Inflammatory macrophage treated with lipopolysaccharide for 1 hour (primary cell): ENCODE measurements around the gene RPL29.
A peak's percentile ranks its signal among the peaks of the same experiment; 100 is the strongest.
"Not testable (repeated sequence)": the region's sequence is repeated elsewhere in the genome, so short reads cannot be mapped to it uniquely, and the experiment has no call there.

ENCODE experiments used
- DNase-seq, 2 donors: peaks; one replicate each; pipeline ENCODE4 v3.0.0-alpha.2; 2020 to 2022

RPL29 gene

DNA sequence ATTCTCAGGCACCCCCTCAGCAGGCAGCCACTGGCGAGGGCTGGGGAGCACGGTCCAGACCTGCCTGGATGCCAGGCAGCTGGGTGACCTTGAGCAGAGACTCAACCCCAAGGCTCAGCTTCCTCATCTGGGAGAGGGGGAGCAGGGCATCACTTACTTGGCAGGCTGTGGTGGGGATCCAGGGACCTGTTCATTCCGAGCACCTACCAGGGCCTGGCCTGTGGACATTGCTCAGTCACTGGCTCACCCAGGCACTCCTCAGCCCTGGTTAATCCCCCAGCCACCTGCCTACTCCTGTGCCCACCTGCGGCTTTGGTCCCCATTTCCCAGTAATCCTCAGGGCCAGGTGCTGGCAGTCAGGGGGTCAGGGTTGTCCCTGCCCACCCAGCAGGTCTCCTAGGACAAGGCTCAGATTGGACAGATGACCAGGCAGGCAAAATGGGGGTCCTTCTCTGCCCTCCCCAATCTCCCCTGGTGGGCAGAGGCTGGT lies 9.3 kb upstream of the RPL29 start:
- DNase-seq = no peak

- DNase-seq = no peak
Measured at GRCh38 chr3:52004163-52004787, 8.6 kb upstream of the RPL29 start.

DNA sequence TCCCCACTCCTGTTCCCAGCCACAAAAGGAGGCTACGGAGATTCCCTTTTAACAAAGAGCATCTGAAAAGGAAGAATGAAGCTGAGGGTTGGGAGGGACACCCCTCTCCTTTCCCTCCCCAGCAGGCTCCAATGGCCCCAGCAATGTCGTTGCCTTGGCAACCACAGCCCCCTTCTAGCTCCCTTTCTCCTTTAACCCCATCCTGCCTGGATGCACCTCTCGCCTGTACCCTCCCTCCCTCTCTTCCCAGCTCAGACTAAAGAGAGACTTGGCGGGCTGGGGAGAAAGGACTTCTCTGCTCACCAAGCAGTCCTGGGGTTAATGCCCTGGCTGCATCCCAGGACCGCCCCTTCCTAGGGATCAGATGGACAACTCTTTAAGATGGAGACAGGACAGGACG lies 7.1 kb upstream of the RPL29 start:
- DNase-seq = no peak

- DNase-seq = peak in 1 of 2 donors; percentile 70
Measured at GRCh38 chr3:52001443-52001974, 5.8 kb upstream of the RPL29 start.

DNA sequence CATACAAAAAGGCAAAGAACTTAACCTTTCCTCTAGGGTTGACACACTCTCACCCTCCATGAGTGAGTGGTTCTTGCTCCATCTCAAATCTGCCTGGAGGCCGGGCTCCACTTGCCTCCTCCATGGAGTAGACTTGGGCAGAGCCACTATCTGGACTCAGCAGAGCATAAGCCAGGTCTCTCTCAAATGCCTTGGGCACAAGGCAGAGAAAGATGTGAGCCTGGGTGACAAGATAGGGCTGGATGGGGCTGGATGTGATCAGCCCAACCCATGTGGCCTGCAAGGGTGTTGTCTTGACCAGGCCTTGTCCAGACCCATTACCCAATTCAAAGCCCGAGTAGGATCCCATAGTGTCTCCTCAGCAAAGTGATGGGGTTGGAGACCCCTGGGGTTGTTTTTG lies 4.2 kb upstream of the RPL29 start:
- DNase-seq = no peak

GRCh38 chr3:51998774-51999173 lies 3.1 kb upstream of the RPL29 start:
- no peak for DNase-seq

GRCh38 chr3:51997935-51998596 lies 2.4 kb upstream of the RPL29 start:
- no peak for DNase-seq

DNA sequence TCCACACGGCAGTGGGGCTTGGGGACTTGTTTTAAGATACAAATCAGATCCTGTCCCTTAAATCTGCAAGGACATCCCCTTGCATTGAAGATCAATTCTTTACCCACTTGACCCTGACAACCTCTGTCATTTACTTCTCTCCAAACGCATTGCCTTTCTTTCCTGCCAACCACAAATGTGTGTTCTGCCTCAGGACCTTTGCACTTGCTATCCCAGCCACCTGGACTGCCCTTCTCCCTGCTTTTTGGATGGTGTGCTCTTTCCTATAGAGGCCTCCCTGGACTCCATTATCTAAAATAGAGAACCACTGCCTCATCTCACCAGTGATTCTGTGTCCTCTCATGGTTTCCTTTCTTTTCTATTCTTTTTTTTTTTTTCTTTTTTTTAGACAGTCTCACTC lies 1.5 kb upstream of the RPL29 start:
- no peak for DNase-seq

- no peak for DNase-seq
Measured at GRCh38 chr3:51994530-51994929, 1.2 kb downstream of the RPL29 start.

- not testable (repeated sequence) for DNase-seq
Measured at GRCh38 chr3:51993657-51994056, 2.0 kb downstream of the RPL29 start.

DNA sequence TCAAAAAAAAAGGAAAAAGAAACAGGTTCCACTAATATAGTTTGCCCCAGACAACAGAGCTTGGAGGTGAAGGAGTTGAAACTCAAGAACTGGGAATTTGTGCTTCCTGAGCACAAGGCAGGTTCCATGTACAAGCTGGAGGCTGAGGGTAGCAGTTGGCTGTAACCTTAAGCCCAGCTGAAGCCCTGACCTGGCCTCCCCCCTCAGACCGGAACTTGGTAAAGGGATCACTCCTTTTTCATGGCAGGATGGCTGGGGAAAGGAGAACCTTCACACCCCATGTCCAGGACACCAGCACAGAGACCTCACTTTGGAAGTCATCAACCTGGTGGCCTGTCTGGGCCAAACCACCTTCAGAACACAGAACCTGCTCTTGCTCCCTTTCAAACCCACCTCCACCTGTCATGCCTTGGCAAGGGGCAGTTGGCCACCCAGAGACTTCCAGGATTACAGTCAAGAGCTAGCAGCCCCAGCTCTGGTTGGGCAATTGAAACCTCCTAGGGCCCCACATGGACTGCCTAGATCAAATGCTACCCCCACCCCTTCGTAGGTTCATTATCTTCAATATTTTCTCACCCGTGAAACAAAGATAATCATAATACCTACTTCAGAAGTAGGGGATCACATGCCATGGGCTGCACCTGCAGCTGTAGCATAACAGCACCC lies 3.5 kb downstream of the RPL29 start:
- DNase-seq = no peak

- DNase-seq = not testable (repeated sequence)
Measured at GRCh38 chr3:51990501-51990971, 5.2 kb downstream of the RPL29 start.

DNA sequence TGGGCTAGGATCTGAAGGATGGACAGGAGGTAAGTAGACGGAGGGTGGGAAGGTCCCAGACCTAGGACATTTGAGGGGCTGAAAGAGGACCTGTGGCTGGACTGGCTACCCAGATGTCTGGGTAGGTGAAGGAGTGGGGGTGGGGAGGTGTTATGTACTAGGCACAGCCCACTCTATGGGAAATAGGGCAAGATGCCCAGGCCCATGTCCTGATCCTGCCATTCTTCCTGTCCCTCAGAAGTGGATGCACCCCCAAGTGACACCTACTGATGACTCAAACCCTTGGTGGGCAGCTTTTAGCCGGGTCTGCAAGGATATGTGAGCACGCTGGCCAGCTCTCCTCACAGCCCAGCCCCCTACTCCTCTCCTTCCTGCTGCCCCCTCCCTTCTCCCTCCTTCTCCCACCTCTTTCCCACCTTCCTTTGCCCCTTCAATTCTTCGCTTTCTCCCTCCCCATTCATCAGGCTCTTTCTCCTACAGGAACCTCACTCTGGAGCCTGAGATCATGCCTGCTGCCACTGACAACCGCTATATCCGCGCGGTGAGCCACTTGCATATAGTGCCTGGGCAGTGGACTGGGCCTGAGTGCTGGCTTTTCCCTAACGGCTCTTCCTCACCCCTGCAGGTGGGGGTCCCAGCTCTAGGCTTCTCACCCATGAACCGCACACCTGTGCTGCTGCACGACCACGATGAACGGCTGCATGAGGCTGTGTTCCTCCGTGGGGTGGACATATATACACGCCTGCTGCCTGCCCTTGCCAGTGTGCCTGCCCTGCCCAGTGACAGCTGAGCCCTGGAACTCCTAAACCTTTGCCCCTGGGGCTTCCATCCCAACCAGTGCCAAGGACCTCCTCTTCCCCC lies 7.2 kb downstream of the RPL29 start:
- no peak for DNase-seq

DNA sequence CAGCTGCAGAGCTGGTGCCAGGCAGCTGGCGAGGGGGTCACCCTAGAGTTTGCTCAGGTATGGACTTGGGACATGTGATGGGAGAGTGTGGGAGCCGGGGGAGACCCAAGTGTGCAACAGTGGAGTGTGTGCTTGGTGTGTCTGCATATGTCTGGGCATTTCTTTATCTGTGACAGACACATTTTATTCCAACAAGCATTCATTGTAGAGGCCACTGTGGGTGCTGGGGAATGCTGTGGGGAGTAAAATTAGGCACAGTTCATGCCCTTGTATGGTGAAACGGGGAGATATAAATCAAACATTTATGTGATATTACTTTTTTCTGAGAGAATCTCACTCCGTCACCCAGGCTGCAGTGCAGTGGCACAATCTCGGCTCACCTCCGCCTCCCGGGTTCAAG lies 8.1 kb downstream of the RPL29 start:
- DNase-seq = no peak

DNA sequence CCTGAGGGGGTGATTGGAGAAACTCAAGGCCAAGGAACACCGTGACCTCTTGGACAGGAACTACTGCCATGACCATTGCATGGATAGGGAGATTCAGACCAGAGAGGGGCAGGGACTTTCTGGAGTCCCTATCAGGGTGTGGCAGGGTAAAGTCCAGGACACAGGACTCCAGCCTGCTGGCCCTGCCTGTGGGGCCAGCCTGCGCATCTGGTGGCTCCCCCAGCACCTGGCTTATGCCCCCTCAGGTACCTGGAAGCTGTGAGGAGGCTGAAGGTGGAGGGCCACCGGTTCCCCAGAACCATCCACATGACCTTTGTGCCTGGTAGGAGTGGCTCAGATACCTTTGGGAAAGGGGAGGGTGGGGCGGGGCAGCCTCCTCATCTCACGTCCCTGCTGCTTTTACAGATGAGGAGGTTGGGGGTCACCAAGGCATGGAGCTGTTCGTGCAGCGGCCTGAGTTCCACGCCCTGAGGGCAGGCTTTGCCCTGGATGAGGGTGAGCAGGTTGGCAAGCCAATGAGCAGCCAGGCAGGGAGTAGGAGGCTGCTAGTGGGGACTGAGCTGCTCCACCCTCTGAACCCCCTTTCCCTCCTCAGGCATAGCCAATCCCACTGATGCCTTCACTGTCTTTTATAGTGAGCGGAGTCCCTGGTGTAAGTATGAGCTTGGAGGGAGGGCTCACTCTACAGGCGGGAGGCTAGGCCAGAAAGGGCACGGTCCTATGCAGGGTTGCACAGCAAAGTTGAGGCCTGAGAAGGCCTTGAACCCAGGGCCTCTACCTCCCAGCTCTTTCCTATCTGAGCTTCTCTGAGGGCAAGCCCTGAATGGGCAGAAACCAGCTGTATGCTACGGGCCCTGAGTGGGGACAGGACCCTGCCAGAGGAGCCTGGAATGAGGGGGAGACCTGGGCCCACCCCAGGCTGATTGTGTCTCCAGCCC lies 9.4 kb downstream of the RPL29 start:
- no peak for DNase-seq

GRCh38 chr3:51985063-51985462 lies 10.6 kb downstream of the RPL29 start:
- DNase-seq = no peak

GRCh38 chr3:51984269-51984647 lies 11.4 kb downstream of the RPL29 start:
- DNase-seq = no peak

- DNase-seq = no peak
Measured at GRCh38 chr3:51983578-51984268, 12.0 kb downstream of the RPL29 start.

- DNase-seq = peak; percentile 84 to 87
Measured at GRCh38 chr3:51982838-51983577, 12.7 kb downstream of the RPL29 start, which contains the start of gene ACY1. Gene ACY1, plus strand, starts transcription at chr3:51983535. Its CDS starts 530 bp downstream, at chr3:51984065.

- DNase-seq = no peak
Measured at GRCh38 chr3:51982352-51982837, 13.3 kb downstream of the RPL29 start.
